ELF-1 (cell line): ENCODE results near the gene PMP22.
"Not testable (repeated sequence)": the region's sequence is repeated elsewhere in the genome, so short reads cannot be mapped to it uniquely, and the experiment has no call there.

Source experiments
- DNase-seq: peaks from one replicate; pipeline ENCODE4 v3.0.0-alpha.2; 2016; ENCODE audit warnings: low read depth, low spot score

Gene PMP22

GRCh38 chr17:15213381-15214087 lies 51.6 kb downstream of the PMP22 start:
- peak; percentile 64 for DNase-seq

- DNase-seq, result no peak
These were observed 54.9 kb downstream of the PMP22 start for GRCh38 chr17:15210247-15210646.

GRCh38 chr17:15203062-15203461 lies 62.1 kb downstream of the PMP22 start:
- DNase-seq, result not testable (repeated sequence)

GRCh38 chr17:15200574-15200973 lies 64.6 kb downstream of the PMP22 start:
- not testable (repeated sequence) for DNase-seq

- DNase-seq, result no peak
These were observed 67.9 kb downstream of the PMP22 start for GRCh38 chr17:15197229-15197628.

GRCh38 chr17:15194859-15195277 lies 70.3 kb downstream of the PMP22 start:
- DNase-seq, result no peak

- no peak for DNase-seq
These were observed 79.5 kb downstream of the PMP22 start for GRCh38 chr17:15185625-15185991.

- DNase-seq, result no peak
These were observed 80.1 kb downstream of the PMP22 start for GRCh38 chr17:15184872-15185624.

GRCh38 chr17:15181816-15182215 lies 83.3 kb downstream of the PMP22 start:
- DNase-seq, result peak; percentile 79

- DNase-seq, result no peak
These were observed 83.8 kb downstream of the PMP22 start for GRCh38 chr17:15181333-15181732.

- peak; percentile 76 for DNase-seq
These were observed 85.0 kb downstream of the PMP22 start for GRCh38 chr17:15180121-15180561.
